Measurements from ENCODE around the gene VAV2.
A peak's percentile ranks its signal among the peaks of the same experiment; 100 is the strongest.

VAV2 gene

GRCh38 chr9:133881671-133882381, 110.3 kb downstream of the VAV2 start (continued):
- TF ChIP-seq ESRRG (CRISPR knock-in tag; IDR thresholded peaks at IDR 0.05), result no peak

- ATAC-seq, result peak; percentile 59
- TF ChIP-seq CREB5 (CRISPR knock-in tag; IDR thresholded peaks at IDR 0.05; ENCODE audit: low read depth) (no peak), ZFP3 (CRISPR knock-in tag; IDR thresholded peaks at IDR 0.05) (peak; percentile 68; the same call in 1 of the 2 replicates), TCF4 (CRISPR knock-in tag; IDR thresholded peaks at IDR 0.05; ENCODE audit: borderline replicate concordance) (peak; percentile 55; the same call in 1 of the 2 replicates)
Observed at GRCh38 chr9:133880851-133881661, 111.1 kb downstream of the VAV2 start.

- TF ChIP-seq POU6F1 (CRISPR knock-in tag; IDR thresholded peaks at IDR 0.05; ENCODE audit: borderline replicate concordance, low read depth) (no peak), CSDC2 (CRISPR knock-in tag; IDR thresholded peaks at IDR 0.05) (no peak), ARNTL (CRISPR knock-in tag; IDR thresholded peaks at IDR 0.05; ENCODE audit: borderline replicate concordance, low read depth) (no peak), PPARA (CRISPR knock-in tag; IDR thresholded peaks at IDR 0.05; ENCODE audit: borderline replicate concordance) (no peak), RARB (CRISPR knock-in tag; IDR thresholded peaks at IDR 0.05) (no peak), SNAI2 (CRISPR knock-in tag; IDR thresholded peaks at IDR 0.05) (no peak)
- ATAC-seq, result no peak
Observed at GRCh38 chr9:133880136-133880535, 112.0 kb downstream of the VAV2 start.

GRCh38 chr9:133879615-133880014, 112.5 kb downstream of the VAV2 start:
- no peak for ATAC-seq
- TF ChIP-seq ZC3H10 (CRISPR knock-in tag; IDR thresholded peaks at IDR 0.05), result no peak
- no peak for TF ChIP-seq ESRRG (CRISPR knock-in tag; IDR thresholded peaks at IDR 0.05)
- TF ChIP-seq POU6F1 (CRISPR knock-in tag; IDR thresholded peaks at IDR 0.05; ENCODE audit: borderline replicate concordance, low read depth), result no peak
- TF ChIP-seq ZNF70 (CRISPR knock-in tag; IDR thresholded peaks at IDR 0.05), result no peak
- no peak for TF ChIP-seq TCF4 (CRISPR knock-in tag; IDR thresholded peaks at IDR 0.05; ENCODE audit: borderline replicate concordance)
- TF ChIP-seq PPARA (CRISPR knock-in tag; IDR thresholded peaks at IDR 0.05; ENCODE audit: borderline replicate concordance), result no peak
- TF ChIP-seq GLIS3 (CRISPR knock-in tag; IDR thresholded peaks at IDR 0.05), result no peak
- no peak for TF ChIP-seq ARNTL (CRISPR knock-in tag; IDR thresholded peaks at IDR 0.05; ENCODE audit: borderline replicate concordance, low read depth)

GRCh38 chr9:133878402-133878801, 113.7 kb downstream of the VAV2 start:
- no peak for TF ChIP-seq PPARA (CRISPR knock-in tag; IDR thresholded peaks at IDR 0.05; ENCODE audit: borderline replicate concordance)
- TF ChIP-seq TSHZ2 (CRISPR knock-in tag; IDR thresholded peaks at IDR 0.05), result no peak
- TF ChIP-seq ISL1 (CRISPR knock-in tag; IDR thresholded peaks at IDR 0.05), result no peak
- TF ChIP-seq ZNF565 (CRISPR knock-in tag; conservative IDR thresholded peaks at IDR 0.05; ENCODE audit: low read depth), result no peak
- TF ChIP-seq ZNF8 (CRISPR knock-in tag; IDR thresholded peaks at IDR 0.05), result no peak
- no peak for TF ChIP-seq ZNF70 (CRISPR knock-in tag; IDR thresholded peaks at IDR 0.05)
- no peak for ATAC-seq
